GM23338 (cell line): ENCODE results near the gene RGP1. TPM values are rescaled to one million over a fixed set of nuclear protein-coding genes. Genes with fewer than 3 reads are reported as not detected.

Source experiments
- ATAC-seq: fragments of 200-7000 bp; cut with Tn5 transposase; 3 replicates; pipeline ENCODE4 v1.9.1; 2020
- DNase-seq: peaks from one replicate; pipeline ENCODE4 v3.0.0-alpha.2; 2015; ENCODE audit warnings: low spot score
- H2AFZ ChIP-seq: fragments of 200-600 bp; sonication (generic); 2 replicates; pipeline ENCODE4 v1.8.0; 2016; ENCODE audit warnings: antibody characterized with exemption, mild to moderate bottlenecking, moderate library complexity
- H3F3A ChIP-seq: fragments of 200-600 bp; sonication (generic); replicated peaks from 2 replicates; pipeline ENCODE4 v1.8.0; 2017; ENCODE audit warnings: antibody characterized with exemption, mixed run types, low read depth
- H3K27ac ChIP-seq: fragments of 200-600 bp; sonication (generic); 2 replicates; pipeline ENCODE4 v1.6.1; 2016; ENCODE audit warnings: low read depth
- H3K27me3 ChIP-seq: fragments of 200-600 bp; sonication (generic); 2 replicates; pipeline ENCODE4 v1.8.0; 2016; ENCODE audit warnings: mild to moderate bottlenecking, mixed run types, moderate library complexity; ENCODE audit not compliant: insufficient read depth
- H3K36me3 ChIP-seq: fragments of 200-600 bp; sonication (generic); 2 replicates; pipeline ENCODE4 v1.8.0; 2016; ENCODE audit warnings: mild to moderate bottlenecking; ENCODE audit not compliant: insufficient read depth
- H3K4me1 ChIP-seq: fragments of 200-600 bp; sonication (generic); 2 replicates; pipeline ENCODE4 v1.8.0; 2016; ENCODE audit warnings: mild to moderate bottlenecking, moderate library complexity; ENCODE audit not compliant: insufficient read depth
- H3K4me2 ChIP-seq: fragments of 200-600 bp; sonication (generic); 2 replicates; pipeline ENCODE4 v1.7.1; 2017; ENCODE audit warnings: mixed run types
- H3K4me3 ChIP-seq: fragments of 200-600 bp; sonication (generic); 2 replicates; pipeline ENCODE4 v1.6.1; 2016; ENCODE audit warnings: mixed run types
- H3K79me2 ChIP-seq: fragments of 200-600 bp; sonication (generic); replicated peaks from 2 replicates; pipeline ENCODE4 v1.8.0; 2017; ENCODE audit warnings: mild to moderate bottlenecking; ENCODE audit not compliant: insufficient read depth
- H3K9me2 ChIP-seq: fragments of 200-600 bp; sonication (generic); 2 replicates; pipeline ENCODE4 v1.8.0; 2017; ENCODE audit not compliant: insufficient read depth
- H4K20me1 ChIP-seq: fragments of 200-600 bp; sonication (generic); replicated peaks from 2 replicates; pipeline ENCODE4 v1.8.0; 2017; ENCODE audit warnings: mild to moderate bottlenecking; ENCODE audit not compliant: insufficient read depth
- H3K27ac Mint-ChIP-seq: 2 replicates; pipeline ENCODE4 v1.8.0; 2020; ENCODE audit warnings: inconsistent platforms, mild to moderate bottlenecking, moderate library complexity, mixed read lengths
- H3K27me3 Mint-ChIP-seq: 3 replicates; pipeline ENCODE4 v1.8.0; 2022; ENCODE audit warnings: low read depth, mild to moderate bottlenecking, moderate library complexity, mixed read lengths, inconsistent platforms; ENCODE audit not compliant: insufficient read depth, poor library complexity
- H3K36me3 Mint-ChIP-seq: 3 replicates; pipeline ENCODE4 v1.8.0; 2021; ENCODE audit warnings: low read depth, mild to moderate bottlenecking, inconsistent platforms, moderate library complexity, mixed read lengths
- H3K4me1 Mint-ChIP-seq: 3 replicates; pipeline ENCODE4 v1.8.0; 2020; ENCODE audit warnings: mild to moderate bottlenecking, inconsistent platforms, mixed read lengths
- H3K4me3 Mint-ChIP-seq: 3 replicates; pipeline ENCODE4 v1.8.0; 2021; ENCODE audit warnings: moderate library complexity, mild to moderate bottlenecking, inconsistent platforms, mixed read lengths
- H3K9me3 Mint-ChIP-seq: 3 replicates; pipeline ENCODE4 v1.8.0; 2020; ENCODE audit warnings: moderate library complexity, mild to moderate bottlenecking, inconsistent platforms, mixed read lengths
- EZH2phosphoT487 ChIP-seq: fragments of 200-600 bp; sonication (generic); IDR thresholded peaks from one replicate; pipeline ENCODE4 v1.8.1; 2018; ENCODE audit warnings: antibody characterized with exemption; ENCODE audit not compliant: unreplicated experiment
- ZNF114 ChIP-seq: fragments of 250-450 bp; sonication (Bioruptor Pico); IDR thresholded peaks from 2 replicates; pipeline ENCODE4 v1.5.0; 2020; ENCODE audit warnings: mild to moderate bottlenecking, moderate library complexity
- polyA plus RNA-seq: library from polyadenylated mRNA; unstranded; fragments of >200 nt; fragmentation: Nextera tagmentation; extraction: Ambion mirVana; gene quantifications from 2 replicates; pipeline ENCODE4 v1.2.1, GENCODE V29; 2016
- total RNA-seq: library from RNA; depleted of rRNA; stranded (reverse); fragments of >200 nt; shearing (Covaris generic); gene quantifications from 2 replicates; pipeline ENCODE4 v1.2.3, GENCODE V29; 2014
- TF ChIP-seq, protein P1 (sequence below): fragments of 250-450 bp; sonication (Bioruptor Pico); IDR thresholded peaks from 2 replicates; pipeline ENCODE4 v1.5.0; 2020; ENCODE audit warnings: mild to moderate bottlenecking, moderate library complexity
- TF ChIP-seq, protein P2 (sequence below): IDR thresholded peaks from one replicate; pipeline ENCODE4 v1.6.1; 2018; ENCODE audit warnings: antibody characterized with exemption; ENCODE audit not compliant: unreplicated experiment

RGP1 gene
- total and polyA plus RNA-seq, 2 experiments from 2014 or later: 2.8 to 16.0 TPM

DNA sequence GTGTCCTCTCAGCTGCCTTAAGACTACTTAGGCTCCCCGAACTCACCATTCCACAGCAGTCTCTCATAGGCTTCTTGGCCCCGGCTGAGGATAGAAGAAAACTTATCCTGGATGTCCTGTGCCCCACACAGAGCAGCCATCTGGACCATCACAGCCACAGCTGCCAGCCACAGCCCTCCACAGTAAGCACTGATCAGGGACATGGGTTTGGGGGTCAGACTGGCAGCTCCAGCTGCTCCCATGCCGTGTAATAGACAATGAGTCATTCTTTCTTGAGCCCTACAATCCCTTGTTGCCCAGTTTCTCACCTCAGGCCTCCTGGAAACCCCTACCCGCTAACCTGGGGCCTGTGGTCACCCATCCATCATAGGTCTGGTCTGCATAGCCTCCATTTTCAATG is 10.9 kb upstream of the RGP1 start (continued):
- TF ChIP-seq, protein P1, sequence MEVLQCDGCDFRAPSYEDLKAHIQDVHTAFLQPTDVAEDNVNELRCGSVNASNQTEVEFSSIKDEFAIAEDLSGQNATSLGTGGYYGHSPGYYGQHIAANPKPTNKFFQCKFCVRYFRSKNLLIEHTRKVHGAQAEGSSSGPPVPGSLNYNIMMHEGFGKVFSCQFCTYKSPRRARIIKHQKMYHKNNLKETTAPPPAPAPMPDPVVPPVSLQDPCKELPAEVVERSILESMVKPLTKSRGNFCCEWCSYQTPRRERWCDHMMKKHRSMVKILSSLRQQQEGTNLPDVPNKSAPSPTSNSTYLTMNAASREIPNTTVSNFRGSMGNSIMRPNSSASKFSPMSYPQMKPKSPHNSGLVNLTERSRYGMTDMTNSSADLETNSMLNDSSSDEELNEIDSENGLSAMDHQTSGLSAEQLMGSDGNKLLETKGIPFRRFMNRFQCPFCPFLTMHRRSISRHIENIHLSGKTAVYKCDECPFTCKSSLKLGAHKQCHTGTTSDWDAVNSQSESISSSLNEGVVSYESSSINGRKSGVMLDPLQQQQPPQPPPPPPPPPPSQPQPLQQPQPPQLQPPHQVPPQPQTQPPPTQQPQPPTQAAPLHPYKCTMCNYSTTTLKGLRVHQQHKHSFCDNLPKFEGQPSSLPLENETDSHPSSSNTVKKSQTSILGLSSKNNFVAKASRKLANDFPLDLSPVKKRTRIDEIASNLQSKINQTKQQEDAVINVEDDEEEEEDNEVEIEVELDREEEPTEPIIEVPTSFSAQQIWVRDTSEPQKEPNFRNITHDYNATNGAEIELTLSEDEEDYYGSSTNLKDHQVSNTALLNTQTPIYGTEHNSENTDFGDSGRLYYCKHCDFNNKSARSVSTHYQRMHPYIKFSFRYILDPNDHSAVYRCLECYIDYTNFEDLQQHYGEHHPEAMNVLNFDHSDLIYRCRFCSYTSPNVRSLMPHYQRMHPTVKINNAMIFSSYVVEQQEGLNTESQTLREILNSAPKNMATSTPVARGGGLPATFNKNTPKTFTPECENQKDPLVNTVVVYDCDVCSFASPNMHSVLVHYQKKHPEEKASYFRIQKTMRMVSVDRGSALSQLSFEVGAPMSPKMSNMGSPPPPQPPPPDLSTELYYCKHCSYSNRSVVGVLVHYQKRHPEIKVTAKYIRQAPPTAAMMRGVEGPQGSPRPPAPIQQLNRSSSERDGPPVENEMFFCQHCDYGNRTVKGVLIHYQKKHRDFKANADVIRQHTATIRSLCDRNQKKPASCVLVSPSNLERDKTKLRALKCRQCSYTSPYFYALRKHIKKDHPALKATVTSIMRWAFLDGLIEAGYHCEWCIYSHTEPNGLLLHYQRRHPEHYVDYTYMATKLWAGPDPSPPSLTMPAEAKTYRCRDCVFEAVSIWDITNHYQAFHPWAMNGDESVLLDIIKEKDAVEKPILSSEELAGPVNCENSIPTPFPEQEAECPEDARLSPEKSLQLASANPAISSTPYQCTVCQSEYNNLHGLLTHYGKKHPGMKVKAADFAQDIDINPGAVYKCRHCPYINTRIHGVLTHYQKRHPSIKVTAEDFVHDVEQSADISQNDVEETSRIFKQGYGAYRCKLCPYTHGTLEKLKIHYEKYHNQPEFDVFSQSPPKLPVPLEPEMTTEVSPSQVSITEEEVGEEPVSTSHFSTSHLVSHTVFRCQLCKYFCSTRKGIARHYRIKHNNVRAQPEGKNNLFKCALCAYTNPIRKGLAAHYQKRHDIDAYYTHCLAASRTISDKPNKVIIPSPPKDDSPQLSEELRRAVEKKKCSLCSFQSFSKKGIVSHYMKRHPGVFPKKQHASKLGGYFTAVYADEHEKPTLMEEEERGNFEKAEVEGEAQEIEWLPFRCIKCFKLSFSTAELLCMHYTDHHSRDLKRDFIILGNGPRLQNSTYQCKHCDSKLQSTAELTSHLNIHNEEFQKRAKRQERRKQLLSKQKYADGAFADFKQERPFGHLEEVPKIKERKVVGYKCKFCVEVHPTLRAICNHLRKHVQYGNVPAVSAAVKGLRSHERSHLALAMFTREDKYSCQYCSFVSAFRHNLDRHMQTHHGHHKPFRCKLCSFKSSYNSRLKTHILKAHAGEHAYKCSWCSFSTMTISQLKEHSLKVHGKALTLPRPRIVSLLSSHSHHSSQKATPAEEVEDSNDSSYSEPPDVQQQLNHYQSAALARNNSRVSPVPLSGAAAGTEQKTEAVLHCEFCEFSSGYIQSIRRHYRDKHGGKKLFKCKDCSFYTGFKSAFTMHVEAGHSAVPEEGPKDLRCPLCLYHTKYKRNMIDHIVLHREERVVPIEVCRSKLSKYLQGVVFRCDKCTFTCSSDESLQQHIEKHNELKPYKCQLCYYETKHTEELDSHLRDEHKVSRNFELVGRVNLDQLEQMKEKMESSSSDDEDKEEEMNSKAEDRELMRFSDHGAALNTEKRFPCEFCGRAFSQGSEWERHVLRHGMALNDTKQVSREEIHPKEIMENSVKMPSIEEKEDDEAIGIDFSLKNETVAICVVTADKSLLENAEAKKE: no peak

DNA sequence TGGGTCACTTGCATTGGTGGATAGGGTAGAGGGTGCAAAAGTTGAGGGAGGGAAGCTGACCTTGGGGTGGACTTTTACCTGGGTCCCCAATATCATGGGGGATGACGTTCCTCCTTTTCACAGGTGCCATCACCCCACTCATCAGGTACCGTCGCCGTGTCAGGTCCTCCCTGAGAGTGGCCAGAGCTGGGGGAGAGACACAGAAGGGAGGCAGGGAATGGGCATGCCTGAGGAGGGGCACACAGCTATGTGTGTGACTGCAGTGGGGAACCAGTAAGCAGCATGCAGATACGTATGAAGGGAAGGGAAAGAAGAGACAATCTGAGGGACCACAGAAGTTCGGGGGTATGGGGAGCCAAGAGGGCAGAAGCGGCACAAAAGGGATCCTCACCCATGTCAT is 10.2 kb upstream of the RGP1 start:
- TF ChIP-seq ZNF114 (CRISPR knock-in tag) (no peak), EZH2phosphoT487 (no peak)
- TF ChIP-seq, protein P1: no peak
- TF ChIP-seq, protein P2, sequence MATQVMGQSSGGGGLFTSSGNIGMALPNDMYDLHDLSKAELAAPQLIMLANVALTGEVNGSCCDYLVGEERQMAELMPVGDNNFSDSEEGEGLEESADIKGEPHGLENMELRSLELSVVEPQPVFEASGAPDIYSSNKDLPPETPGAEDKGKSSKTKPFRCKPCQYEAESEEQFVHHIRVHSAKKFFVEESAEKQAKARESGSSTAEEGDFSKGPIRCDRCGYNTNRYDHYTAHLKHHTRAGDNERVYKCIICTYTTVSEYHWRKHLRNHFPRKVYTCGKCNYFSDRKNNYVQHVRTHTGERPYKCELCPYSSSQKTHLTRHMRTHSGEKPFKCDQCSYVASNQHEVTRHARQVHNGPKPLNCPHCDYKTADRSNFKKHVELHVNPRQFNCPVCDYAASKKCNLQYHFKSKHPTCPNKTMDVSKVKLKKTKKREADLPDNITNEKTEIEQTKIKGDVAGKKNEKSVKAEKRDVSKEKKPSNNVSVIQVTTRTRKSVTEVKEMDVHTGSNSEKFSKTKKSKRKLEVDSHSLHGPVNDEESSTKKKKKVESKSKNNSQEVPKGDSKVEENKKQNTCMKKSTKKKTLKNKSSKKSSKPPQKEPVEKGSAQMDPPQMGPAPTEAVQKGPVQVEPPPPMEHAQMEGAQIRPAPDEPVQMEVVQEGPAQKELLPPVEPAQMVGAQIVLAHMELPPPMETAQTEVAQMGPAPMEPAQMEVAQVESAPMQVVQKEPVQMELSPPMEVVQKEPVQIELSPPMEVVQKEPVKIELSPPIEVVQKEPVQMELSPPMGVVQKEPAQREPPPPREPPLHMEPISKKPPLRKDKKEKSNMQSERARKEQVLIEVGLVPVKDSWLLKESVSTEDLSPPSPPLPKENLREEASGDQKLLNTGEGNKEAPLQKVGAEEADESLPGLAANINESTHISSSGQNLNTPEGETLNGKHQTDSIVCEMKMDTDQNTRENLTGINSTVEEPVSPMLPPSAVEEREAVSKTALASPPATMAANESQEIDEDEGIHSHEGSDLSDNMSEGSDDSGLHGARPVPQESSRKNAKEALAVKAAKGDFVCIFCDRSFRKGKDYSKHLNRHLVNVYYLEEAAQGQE: no peak
- Histone ChIP-seq H3K79me2 (0 out of 2 replicates have a peak, but pooled peaks cover 5% of the 10 kb centered on the region), H3K4me3 (no peak overlapping the region), H3K27me3 (no peaks in the 10 kb centered on the region), H2AFZ (no peak overlapping the region), H3K27ac (no peak overlapping the region), H4K20me1 (peaks cover 21% of the 10 kb centered on the region), H3K9me2 (no peaks in the 10 kb centered on the region), H3K4me2 (no peak overlapping the region), H3K4me1 (no peaks in the 10 kb centered on the region), H3F3A (peaks cover 11% of the 10 kb centered on the region; the same call in 1 of the 2 replicates), H3K36me3 (peaks cover 46% of the 10 kb centered on the region)
- Mint-ChIP-seq H3K9me3 (no peaks in the 10 kb centered on the region; the same call in 2 of the 3 replicates), H3K4me3 (no peak overlapping the region), H3K27me3 (no peaks in the 10 kb centered on the region), H3K4me1 (no peaks in the 10 kb centered on the region; the same call in 2 of the 3 replicates), H3K36me3 (peaks cover 93% of the 10 kb centered on the region), H3K27ac (no peak overlapping the region)
- DNase-seq (no peak), ATAC-seq (no peak)
